ENCODE measurements around the gene AKAP1.

The AKAP1 gene

DNA sequence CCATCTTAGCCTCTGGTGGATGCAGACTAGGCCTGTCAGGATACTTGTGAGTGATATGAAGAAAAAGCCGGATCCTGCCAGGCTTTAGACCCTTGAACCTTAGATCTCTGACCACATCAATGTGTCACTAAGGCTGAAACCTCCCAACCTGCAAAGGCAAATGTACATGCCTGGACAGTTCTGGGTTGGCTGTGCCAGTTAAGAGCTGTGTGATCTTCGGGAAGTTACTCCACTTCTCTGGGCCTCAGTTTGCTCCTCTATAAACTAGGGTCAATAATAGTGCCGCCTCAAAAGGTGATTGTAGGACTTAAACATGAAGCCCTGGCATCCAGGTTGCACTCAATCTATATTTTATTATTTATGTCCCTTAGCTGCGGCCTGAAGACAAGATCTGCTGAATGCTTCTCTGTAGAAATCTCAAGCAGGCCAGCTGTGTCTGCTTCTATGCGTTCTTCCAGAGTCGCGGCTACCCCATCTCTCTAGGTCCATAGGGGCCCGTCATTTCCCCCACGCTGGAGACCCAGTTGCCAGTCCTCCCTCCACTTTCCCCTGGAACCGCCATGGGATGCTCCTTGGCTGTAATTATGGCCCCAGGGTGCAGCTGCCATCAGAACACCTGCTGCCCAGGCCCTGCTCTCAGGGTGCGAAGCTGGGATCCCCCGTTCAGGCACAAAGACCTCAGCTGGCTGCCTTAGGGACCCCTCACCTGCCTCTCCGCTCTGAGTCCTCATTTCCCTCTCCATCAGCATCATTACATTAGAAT, 50.2 kb downstream of the AKAP1 start:
- DNase-seq: no peak

DNA sequence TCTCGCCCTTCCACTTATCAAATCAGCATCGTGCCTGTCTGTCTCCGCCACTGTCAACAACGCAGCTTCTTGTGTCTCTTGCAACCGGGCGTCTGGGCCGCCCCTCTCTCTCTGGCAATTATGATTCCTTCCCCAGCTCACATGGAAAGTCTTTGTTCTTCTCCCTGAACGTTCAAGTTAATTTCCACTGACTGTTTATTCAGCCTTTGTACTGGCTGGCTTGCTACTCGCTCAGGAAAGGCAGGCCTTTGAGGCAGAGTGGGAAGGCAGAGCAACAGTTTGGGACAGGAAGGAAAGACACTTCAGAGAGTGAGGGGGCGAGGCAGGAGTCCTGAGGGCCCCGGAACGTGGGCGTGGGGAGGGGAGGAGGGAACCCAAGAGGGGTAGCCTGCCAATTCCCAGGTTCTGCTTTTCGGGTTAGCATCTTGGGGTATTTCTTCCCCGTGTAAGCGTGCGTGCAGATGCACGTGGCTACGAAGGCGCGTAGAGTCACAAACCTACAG, 50.8 kb downstream of the AKAP1 start:
- no peak for DNase-seq

DNA sequence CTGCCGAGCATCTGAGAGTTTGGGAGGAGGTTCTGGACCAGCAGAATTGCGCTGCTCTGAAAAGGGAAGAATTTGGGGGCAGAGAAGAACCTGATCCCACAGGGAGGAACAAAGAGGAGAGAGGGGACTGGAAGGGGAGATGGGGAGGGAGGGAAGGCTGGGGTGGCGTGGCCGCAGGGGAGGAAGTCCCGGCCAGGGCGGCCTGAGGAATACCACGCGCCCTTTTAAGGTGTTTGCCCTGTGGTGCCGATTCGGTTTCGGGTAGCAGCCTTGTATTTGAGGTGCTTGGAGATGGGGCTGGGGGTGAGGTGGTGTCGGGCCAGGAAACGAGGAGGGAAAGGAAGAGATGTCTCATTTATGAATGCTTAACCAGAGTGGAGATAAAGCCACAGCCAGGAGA, 51.3 kb downstream of the AKAP1 start:
- DNase-seq: no peak

DNA sequence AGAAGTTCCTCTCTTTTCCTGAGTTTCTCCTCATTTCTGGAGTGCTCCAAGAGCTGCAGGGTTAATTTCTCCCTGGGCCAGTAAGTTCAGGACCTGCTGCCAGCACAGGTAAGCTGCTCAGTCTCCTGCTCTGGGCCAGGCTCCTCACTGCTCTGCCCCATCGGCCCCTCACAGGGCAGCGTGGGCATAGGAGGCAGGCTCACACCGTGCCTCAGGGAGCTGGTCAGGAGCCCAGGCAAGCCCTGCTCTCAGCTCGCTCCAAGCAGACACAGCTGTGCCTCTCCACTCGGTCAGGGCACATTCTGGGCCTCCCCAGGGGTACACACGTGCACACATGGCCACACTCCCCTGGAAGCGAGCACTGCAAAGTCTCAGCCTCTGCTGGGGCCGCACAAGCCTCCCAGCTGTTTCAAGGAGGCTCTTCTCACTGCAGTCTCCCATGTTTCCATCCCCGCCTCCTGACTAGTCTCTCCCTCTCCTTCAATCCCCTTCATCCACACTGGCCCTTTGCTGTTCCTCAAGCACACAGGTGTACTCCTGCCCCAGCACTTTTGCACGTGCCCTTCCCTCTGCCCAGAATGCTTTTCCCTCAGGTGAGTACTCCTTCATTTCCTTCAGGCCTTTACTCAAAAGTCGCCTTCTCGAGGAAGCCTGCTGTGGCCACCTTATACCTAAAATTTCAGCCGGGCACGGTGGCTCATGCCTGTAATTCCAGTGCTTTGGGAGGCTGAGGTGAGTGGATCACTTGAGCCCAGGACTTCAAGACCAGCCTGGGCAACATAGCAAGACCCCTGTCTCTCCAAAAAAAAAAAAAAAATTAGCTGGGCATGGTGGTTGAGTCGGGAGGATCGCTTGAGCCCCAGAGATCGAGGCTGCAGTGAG, 53.2 kb downstream of the AKAP1 start:
- DNase-seq: no peak

DNA sequence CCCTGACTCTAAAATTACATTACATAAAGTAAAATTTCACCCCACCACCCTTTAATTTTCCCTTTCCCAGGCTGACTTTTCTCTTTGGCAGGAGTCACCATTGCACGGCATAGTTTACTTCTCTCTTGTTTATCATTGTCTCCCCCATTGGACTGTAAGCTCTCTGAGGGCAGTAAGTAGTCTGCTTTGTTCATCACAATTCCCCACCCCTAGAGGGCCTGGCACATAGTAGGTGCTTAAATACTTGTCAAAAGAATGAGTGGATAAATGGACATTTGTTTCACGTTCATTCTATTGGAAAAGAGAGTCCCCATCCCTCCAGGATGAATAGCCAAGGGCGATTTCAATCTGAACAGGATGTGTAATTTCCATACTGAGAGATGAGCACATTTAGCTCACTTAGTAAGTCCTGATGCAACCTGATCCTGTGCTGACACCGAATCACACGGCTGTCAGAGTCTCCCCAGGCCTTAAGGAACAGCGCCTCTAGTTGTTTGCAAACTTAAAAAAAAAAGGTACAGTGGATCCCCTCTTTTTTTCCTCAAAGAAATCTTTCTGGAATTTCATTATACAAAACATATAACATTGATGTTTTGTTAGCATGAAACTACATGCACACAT, 54.0 kb downstream of the AKAP1 start:
- DNase-seq: no peak

DNA sequence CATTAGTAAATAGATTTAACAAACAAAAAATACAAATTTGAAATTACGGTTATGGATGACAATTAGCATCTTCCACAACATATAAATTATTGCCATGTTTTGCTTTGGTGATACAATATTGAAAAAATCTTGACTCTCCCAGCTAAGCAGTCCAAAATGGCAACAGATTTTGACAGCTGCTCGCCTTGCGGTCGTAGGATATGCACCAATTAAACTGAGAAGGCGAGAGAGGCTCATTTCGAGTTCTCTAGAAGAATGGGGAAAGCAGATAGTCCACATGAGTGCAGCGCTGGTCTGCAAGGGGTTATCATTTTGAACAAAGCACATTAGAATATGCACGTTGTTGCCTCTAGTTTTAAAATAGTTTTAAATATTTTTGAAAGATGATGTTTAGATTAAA, 55.3 kb downstream of the AKAP1 start:
- no peak for DNase-seq

DNA sequence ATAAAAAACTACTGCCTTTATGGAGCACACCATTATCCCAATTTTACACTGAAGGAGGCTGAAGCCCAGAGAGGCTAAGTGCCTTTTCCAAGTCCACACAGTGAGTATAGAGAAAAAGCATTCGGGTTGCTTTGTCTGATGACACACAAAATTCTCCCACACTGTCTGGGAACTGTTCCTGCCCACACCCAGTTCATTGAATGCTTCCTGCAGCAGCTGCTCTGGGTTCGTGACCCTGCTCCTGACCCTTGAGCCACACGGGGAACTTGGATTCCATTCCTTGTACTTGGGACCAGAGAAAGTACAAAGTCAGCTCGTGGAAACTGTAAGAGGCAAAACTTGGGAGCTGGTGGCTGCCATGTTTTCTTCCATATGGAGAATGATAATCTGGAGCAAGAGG, 57.9 kb downstream of the AKAP1 start:
- no peak for DNase-seq

DNA sequence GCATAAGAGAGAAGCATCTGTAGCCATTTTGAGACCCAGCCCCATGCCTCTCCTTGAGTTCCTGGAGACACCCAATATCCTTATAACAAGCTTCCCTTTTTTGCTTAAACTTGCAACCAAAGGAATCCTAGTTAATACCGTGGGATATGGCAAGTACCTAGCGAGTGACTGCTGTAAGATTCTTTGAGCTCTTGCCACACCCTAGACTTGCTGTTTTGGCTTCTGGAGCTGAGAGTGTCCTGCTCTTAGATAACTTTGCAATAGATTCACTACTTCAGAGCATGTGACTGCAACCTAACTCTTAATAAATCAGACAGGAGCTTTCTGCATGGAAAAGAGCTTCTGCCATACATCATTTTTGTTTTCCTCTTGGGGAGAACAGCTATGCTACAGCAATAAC, 58.3 kb downstream of the AKAP1 start:
- DNase-seq: no peak

DNA sequence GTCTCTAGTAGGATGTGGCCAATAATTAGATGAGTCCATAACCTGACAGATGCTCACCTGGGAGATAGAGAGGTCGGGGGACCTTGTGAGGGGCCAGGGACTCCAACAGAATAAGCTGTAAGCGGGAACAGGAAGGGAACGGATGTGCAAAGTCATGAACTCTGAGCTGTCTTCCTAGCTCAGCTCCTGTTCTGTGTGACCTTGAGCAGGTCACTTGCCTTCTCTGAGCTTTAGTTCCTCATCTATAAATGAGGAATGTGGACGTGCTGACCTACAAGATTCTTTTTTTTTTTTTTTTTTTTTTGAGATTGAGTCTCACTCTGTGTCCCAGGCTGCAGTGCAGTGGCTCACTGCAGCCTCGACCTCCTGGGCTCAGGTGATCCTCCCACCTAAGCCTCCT, 58.9 kb downstream of the AKAP1 start:
- DNase-seq: no peak

DNA sequence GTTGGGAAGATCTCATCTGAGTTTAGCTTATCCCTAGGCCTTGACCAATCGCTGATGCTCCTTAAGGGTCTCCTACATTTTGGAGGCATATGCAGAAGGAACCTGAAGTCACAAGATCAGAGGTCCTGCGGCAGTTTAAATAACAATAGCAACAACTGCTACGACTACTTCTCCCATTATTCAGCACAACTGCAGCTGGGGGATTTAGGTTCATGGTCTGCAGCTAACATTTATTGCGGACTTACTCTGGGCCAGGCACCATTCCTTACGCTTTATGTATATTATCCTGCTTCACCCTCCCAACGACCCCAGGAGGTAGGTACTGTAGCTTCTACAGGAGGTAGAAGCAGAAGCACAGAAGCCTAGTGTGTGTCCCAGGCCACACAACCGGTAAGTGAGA, 59.5 kb downstream of the AKAP1 start:
- no peak for DNase-seq

DNA sequence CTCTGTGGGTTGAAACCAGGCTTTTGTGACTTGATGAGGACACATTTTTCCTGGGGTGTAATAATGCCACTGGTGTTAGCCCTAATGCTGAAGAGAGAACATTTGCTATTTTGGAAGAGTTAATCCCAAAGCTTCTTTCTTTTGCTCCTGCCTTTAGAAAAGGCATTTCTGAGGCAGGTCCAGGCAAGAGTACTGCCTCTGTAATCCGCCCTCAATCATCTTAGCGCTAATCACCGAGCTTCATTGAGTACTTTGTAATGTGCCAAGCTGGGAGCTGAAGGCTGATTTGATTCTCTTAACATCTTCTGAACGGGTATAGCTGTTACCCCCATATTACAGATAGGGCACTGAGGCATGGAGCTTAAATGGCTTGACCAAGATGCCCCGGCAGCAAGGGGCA, 60.3 kb downstream of the AKAP1 start:
- DNase-seq: peak; percentile 93

DNA sequence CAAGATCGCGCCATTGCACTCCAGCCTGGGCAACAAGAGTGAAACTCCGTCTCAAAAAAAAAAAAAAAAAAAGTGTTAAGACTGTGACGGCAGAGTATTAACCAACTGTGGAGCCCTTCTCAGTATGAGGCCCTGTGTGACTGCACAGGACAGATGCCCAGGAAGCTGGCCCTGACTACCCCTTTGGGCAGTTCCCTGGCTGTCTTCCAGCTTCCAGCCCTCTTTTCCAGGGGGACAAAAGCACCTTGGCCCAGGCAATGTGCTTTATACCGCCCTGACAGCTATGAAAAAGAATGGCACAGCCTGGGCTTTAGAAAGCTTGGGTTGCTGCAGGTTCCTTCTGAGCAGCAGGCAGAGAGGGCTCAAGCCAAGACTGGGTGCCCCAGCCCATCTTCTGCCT, 61.2 kb downstream of the AKAP1 start:
- no peak for DNase-seq

DNA sequence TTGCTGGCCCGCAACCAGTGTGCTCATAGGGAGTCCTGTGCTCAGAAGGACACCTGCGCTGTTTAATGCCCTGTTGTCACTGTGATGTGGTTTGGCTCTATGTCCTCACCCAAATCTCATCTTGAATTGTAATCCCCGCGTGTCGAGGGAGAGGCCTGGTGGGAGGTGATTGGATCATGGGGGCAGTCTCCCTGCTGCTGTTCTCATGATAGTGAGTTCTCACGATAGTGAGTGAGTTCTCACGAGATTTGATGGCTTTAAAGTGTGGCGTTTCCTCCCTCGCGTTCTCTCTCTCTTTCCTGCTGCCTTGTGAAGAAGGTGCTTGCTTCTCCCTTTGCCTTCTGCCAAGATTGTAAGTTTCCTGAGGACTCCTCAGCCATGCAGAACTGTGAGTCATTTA, 66.8 kb downstream of the AKAP1 start:
- DNase-seq: no peak

DNA sequence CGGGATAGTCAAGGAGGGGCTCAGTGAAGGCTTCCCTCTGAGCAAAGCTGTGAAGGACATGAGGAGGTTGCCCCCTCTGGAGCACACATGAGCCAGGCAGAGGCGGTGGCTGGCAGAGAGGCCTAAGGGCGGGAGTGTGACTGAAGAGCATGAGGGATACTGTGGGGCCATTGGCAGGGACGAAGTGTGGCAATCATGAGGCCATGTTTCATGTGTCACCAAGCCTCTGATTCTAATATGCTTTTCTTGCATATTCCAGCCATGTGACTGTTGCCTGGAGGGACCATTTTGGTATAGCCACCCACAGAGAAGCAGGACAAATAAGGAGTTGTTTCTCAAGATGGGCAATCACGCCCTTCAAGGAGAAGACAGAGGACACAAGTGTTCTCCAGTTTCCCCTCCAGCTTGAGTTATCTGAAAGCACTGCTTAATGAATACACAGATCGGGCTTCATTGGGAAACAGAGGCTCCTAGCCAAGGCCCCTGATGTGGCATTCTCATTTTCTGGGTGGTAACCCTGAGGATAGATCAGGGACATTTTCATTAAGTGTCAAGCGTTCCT, 68.0 kb downstream of the AKAP1 start:
- no peak for DNase-seq

DNA sequence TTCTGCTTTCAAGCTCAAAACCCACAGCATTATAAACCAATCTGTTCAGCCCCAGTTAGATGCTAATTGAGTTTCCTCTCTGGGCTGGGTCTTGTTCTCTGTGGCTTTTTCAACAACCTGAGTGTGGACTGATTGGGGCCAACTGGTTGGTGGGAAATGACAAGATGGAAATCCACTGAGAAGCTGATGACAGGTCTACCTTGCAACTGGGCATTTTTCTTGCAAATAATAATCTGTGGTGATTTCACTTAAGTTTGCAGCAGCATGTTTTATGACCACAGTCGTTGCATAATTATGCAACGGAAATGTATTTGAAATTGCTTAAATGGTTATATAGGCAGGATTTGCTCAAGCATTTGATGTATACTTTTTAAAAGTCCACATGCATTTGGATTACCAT, 69.9 kb downstream of the AKAP1 start:
- DNase-seq: no peak

DNA sequence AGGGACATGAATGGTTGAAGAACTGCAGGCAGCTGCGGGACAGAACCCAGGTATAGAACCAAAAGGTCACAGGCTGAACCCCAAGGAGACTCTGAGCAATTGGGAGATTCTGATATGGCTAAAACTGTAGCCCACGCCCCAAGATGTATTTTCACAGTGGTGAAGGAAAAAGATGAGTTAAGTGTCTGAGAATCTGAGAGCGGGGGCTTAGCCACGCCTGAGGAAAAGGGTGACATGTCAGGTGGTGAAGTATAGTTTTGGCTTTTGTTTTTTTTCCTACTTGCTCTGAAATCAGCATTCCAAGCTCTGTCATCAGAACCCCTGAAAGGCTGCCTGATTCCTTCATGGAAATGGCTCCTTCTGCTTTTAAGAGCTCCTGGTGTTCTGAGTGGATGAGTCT, 73.3 kb downstream of the AKAP1 start:
- no peak for DNase-seq

DNA sequence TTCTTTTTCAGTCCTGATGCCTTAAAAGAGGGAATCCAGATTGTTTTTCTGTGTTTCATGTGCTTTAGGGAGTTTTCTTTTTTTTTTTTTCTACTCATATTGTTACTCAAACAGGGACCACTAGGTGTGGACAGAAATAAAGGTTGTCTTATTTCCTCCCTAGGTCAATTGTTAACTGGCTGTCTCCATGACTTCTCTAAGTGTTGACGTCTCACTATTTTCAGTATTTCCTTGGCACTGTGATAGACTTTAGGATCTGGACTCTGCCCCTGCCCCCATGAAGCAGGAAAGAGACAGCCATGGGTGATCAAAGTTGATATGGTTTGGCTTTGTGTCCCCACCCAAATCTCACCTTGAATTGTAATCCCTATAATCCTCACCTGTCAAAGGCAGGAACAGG, 73.7 kb downstream of the AKAP1 start:
- DNase-seq: no peak

DNA sequence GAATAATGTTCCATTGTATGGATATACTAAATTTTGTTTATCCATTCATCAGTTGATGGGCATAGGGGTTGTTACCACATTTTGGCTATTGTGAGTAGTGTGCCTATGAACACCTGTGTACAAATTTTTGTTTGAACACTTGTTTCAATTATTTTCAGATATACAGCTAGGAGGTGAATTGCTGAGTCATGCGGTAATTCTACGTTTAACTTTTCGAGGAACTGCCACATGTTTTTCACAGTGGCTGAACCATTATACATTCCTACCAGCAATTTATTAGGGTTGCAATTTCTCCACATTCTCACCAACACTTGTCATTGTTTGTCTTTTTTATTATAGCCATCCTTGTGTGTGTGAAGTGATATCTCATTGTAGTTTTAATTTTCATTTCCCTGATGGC, 75.6 kb downstream of the AKAP1 start:
- DNase-seq: no peak

DNA sequence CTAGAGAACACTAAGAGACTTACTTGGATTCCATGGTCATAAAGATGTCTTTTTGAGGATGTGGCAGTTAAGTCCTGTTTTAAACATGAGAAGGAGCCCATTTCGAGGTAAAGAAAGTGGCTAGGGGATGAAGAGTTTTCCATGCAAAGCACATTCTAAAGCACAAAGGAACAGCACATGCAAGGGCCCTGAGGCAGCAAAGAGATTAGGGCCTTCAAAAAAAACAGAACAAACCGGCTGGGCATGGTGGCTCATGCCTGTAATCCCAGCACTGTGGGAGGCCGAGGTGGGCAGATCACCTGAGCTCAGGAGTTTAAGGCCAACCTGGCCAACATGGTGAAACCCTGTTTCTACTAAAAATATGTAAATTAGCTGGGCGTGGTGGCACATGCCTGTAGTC, 79.8 kb downstream of the AKAP1 start:
- no peak for DNase-seq

DNA sequence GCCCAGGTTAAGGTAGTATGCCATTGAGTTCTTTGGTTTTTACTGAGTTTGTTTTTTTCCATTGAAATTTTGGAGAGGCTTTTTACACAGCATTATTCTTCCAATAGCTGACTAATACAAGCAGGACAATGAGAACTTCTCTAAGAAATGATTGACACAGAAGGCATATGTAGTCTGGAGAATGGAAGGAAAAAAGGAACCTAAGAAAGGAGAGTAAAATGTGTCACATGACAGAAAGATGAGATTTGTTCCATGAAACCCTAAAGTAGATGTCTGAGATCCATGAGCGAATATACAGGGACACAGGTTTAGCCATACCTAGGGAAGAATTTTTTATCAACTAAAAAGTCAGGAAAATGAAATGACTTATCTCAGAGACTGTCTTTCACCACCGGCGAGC, 80.7 kb downstream of the AKAP1 start:
- DNase-seq: no peak

DNA sequence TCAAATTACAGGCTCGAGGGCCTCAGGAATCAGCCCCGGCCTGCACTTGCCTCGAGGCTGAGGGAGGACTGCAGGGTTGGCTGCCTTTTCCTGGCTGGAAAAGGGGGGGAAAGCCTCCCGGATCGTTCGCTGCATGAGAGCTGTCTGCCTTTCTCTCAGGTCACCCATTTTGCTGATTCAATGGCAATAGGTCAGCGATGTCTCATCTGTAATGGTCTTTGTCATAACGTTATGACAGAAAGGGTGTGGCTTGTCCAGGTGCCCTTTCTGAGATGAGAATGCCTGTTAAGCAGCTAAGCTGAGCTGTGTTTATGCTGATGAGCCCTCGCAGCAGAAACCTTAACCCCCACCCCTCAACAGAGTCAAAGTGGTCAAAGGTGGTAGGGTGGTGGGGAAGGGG, 81.8 kb downstream of the AKAP1 start:
- DNase-seq: no peak

DNA sequence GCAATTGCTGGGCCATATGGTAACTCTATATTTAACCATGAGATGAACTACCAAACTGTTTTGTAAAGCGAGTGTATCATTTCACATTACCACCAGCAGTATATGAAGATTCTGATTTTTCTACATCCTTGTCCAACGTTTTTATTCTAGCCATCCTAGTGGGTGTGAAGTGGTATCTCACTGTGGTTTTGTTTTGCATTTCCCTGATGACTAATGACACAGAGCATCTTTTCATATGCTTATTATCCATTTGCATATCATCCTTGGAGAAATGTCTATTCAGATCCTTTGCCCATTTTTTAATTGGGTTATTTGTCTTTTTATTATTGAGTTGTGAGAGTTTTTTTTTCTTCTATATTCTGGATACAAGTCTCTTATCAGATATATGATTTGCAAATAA, 83.6 kb downstream of the AKAP1 start:
- no peak for DNase-seq

DNA sequence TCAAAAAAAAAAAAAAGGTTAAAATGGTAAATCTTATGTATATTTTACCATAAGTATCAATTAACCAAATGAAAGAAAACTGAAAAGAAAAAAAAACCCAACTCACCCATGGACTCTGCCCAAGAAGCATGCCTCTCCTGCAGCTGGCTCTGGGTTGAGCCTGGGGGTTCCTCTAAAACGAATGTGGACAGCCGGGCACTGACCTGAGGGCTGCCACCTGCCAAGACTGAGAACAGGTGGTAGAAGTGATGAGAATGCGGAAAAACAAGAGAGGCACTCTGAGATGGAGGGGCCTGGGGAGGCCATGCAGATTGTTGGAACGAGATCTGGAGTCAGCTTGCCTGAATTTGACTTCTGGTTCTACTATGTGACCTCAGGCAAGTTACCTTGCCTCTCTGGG, 85.8 kb downstream of the AKAP1 start:
- DNase-seq: no peak
